ENCODE results near the gene ITGB2. TPM values are rescaled to one million over a fixed set of nuclear protein-coding genes. Genes with fewer than 3 reads are reported as not detected.

ITGB2 gene
- total RNA-seq, 4 donors from 2014 or later, result 33.2 to 110 (median 44.0) TPM

- Histone ChIP-seq H3K36me3 (peaks cover 8 to 63% (median 40%) of the 10 kb centered on the region in 4 donors), H3K27me3 (no peaks in the 10 kb centered on the region), H3K9me3 (no peaks in the 10 kb centered on the region), H3K4me3 (no peak overlapping the region), H3K4me1 (peaks cover 33 to 55% (median 38%) of the 10 kb centered on the region in 4 donors), H3K27ac (replicated peaks in 1 of 4) (no peak overlapping the region)
- intact Hi-C loops (cut with DNase I), result loop anchor here (10.0 kb wide), 1 partner anchor 328 kb away; no protein-coding TSS in a partner anchor
- 90% methylated on average over 24 of the region's 25 CpGs for whole genome bisulfite sequencing
- TF ChIP-seq CTCF (IDR thresholded peaks at IDR 0.05) (no peak), POLR2AphosphoS5 (IDR thresholded peaks at IDR 0.05) (no peak), POLR2A (IDR thresholded peaks at IDR 0.05; ENCODE audit: low read depth) (no peak), EP300 (IDR thresholded peaks at IDR 0.05) (no peak)
- no peak for DNase-seq (ENCODE audit: extremely low spot score)
Measured at GRCh38 chr21:44946254-44947041, 25.7 kb upstream of the ITGB2 start.

- intact Hi-C loops (cut with DNase I), result loop anchor here (10.0 kb wide), 1 partner anchor 330 kb away; no protein-coding TSS in a partner anchor
- no peak for TF ChIP-seq POLR2A (IDR thresholded peaks at IDR 0.05; ENCODE audit: low read depth)
- no peak for TF ChIP-seq EP300 (IDR thresholded peaks at IDR 0.05)
- no peak for TF ChIP-seq POLR2AphosphoS5 (IDR thresholded peaks at IDR 0.05)
- TF ChIP-seq CTCF (IDR thresholded peaks at IDR 0.05), result no peak
- H3K27ac ChIP-seq (replicated peaks in 1 of 4), result no peak overlapping the region
- WGBS, result 93% methylated on average over 8 of the region's 10 CpGs
- peaks cover 8 to 60% (median 36%) of the 10 kb centered on the region in 4 donors for H3K36me3 ChIP-seq
- no peaks in the 10 kb centered on the region for H3K27me3 ChIP-seq
- H3K9me3 ChIP-seq, result no peaks in the 10 kb centered on the region
- no peak overlapping the region for H3K4me3 ChIP-seq
- H3K4me1 ChIP-seq, result peaks cover 29 to 51% (median 37%) of the 10 kb centered on the region in 4 donors
- no peak for DNase-seq (ENCODE audit: extremely low spot score)
Measured at GRCh38 chr21:44944596-44944995, 23.9 kb upstream of the ITGB2 start.

GRCh38 chr21:44943686-44944550 lies 23.2 kb upstream of the ITGB2 start:
- WGBS, result 89% methylated on average over 24 of the region's 24 CpGs
- H3K36me3 ChIP-seq, result peaks cover 8 to 55% (median 36%) of the 10 kb centered on the region in 4 donors
- TF ChIP-seq POLR2AphosphoS5 (IDR thresholded peaks at IDR 0.05) (no peak), POLR2A (IDR thresholded peaks at IDR 0.05; ENCODE audit: low read depth) (no peak), EP300 (IDR thresholded peaks at IDR 0.05) (no peak)
- intact Hi-C loops (cut with DNase I), result loop anchor here (10.0 kb wide), 1 partner anchor 331 kb away; no protein-coding TSS in a partner anchor
- no peak overlapping the region for H3K4me3 ChIP-seq
- DNase-seq (ENCODE audit: extremely low spot score), result no peak
- no peak overlapping the region for H3K27ac ChIP-seq (replicated peaks in 1 of 4)
- H3K27me3 ChIP-seq, result no peaks in the 10 kb centered on the region
- peaks cover 28 to 50% (median 36%) of the 10 kb centered on the region in 4 donors for H3K4me1 ChIP-seq
- H3K9me3 ChIP-seq, result no peaks in the 10 kb centered on the region

GRCh38 chr21:44943005-44943685 lies 22.4 kb upstream of the ITGB2 start:
- no peaks in the 10 kb centered on the region for H3K9me3 ChIP-seq
- no peak for DNase-seq (ENCODE audit: extremely low spot score)
- no peak for TF ChIP-seq CTCF (IDR thresholded peaks at IDR 0.05)
- no peak for TF ChIP-seq EP300 (IDR thresholded peaks at IDR 0.05)
- no peak for TF ChIP-seq POLR2AphosphoS5 (IDR thresholded peaks at IDR 0.05)
- TF ChIP-seq POLR2A (IDR thresholded peaks at IDR 0.05; ENCODE audit: low read depth), result no peak
- H3K4me3 ChIP-seq, result no peak overlapping the region
- peaks cover 30 to 49% (median 36%) of the 10 kb centered on the region in 4 donors for H3K4me1 ChIP-seq
- H3K27ac ChIP-seq (replicated peaks in 1 of 4), result no peak overlapping the region
- H3K27me3 ChIP-seq, result no peaks in the 10 kb centered on the region
- 86% methylated on average over 15 of the region's 15 CpGs for WGBS
- H3K36me3 ChIP-seq, result peaks cover 8 to 50% (median 35%) of the 10 kb centered on the region in 4 donors
- intact Hi-C loops (cut with DNase I), result loop anchor here (10.0 kb wide), 1 partner anchor 332 kb away; no protein-coding TSS in a partner anchor
